ENCODE measurements around the gene TBC1D5. TPM values are rescaled to one million over a fixed set of nuclear protein-coding genes. Genes with fewer than 3 reads are reported as not detected.
"Not testable (repeated sequence)": the region's sequence is repeated elsewhere in the genome, so short reads cannot be mapped to it uniquely, and the experiment has no call there.

The TBC1D5 gene
- total and polyA plus RNA-seq, 12 donors, result 6.7 to 35.6 (median 30.5) TPM

GRCh38 chr3:17399586-17399985, 342.8 kb downstream of the TBC1D5 start:
- no peak for ATAC-seq
- Histone ChIP-seq H3K4me3 (no peak overlapping the region), H3K27me3 (no peaks in the 10 kb centered on the region), H3K36me3 (peaks cover 0 to 59% (median 5%) of the 10 kb centered on the region in 9 donors), H3K9me3 (no peaks in the 10 kb centered on the region), H3K27ac (no peak overlapping the region), H3K4me1 (no peaks in the 10 kb centered on the region)
- no peak for DNase-seq
- WGBS, 2 donors, result 98 to 100% methylated on average over 1 of the region's 1 CpG
- TF ChIP-seq, protein P1, sequence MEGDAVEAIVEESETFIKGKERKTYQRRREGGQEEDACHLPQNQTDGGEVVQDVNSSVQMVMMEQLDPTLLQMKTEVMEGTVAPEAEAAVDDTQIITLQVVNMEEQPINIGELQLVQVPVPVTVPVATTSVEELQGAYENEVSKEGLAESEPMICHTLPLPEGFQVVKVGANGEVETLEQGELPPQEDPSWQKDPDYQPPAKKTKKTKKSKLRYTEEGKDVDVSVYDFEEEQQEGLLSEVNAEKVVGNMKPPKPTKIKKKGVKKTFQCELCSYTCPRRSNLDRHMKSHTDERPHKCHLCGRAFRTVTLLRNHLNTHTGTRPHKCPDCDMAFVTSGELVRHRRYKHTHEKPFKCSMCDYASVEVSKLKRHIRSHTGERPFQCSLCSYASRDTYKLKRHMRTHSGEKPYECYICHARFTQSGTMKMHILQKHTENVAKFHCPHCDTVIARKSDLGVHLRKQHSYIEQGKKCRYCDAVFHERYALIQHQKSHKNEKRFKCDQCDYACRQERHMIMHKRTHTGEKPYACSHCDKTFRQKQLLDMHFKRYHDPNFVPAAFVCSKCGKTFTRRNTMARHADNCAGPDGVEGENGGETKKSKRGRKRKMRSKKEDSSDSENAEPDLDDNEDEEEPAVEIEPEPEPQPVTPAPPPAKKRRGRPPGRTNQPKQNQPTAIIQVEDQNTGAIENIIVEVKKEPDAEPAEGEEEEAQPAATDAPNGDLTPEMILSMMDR (IDR thresholded peaks at IDR 0.05), result no peak
- intact Hi-C loops (cut with DNase I), result loop anchor here in 1 of 10 donors (5.0 kb wide), 1 partner anchor 132 kb away; no protein-coding TSS in a partner anchor

- Histone ChIP-seq H3K27ac (no peak overlapping the region), H3K36me3 (peaks cover 0 to 55% (median 0%) of the 10 kb centered on the region in 9 donors), H3K4me3 (no peak overlapping the region), H3K27me3 (no peaks in the 10 kb centered on the region), H3K9me3 (peaks cover 0 to under 1% (median 0%) of the 10 kb centered on the region in 11 donors), H3K4me1 (no peaks in the 10 kb centered on the region)
- ATAC-seq (no peak), DNase-seq (no peak)
- intact Hi-C loops (cut with DNase I), result loop anchor here in 1 of 10 donors (5.0 kb wide), 1 partner anchor 132 kb away; no protein-coding TSS in a partner anchor
- TF ChIP-seq, protein P1 (IDR thresholded peaks at IDR 0.05), result no peak
- WGBS, 2 donors, result 93 to 96% methylated on average over 2 of the region's 2 CpGs
Observed at GRCh38 chr3:17398959-17399551, 343.4 kb downstream of the TBC1D5 start.

GRCh38 chr3:17396036-17396435, 346.4 kb downstream of the TBC1D5 start:
- TF ChIP-seq, protein P1 (IDR thresholded peaks at IDR 0.05), result no peak
- no peak for DNase-seq
- peaks cover 0 to 45% (median 0%) of the 10 kb centered on the region in 9 donors for H3K36me3 ChIP-seq
- no peak overlapping the region for H3K4me3 ChIP-seq
- H3K27me3 ChIP-seq, result no peaks in the 10 kb centered on the region
- no peak for ATAC-seq
- H3K4me1 ChIP-seq, result no peaks in the 10 kb centered on the region
- WGBS, 2 donors, result 84 to 90% methylated on average over 6 of the region's 6 CpGs
- H3K9me3 ChIP-seq, result peaks cover 0 to 16% (median 0%) of the 10 kb centered on the region in 11 donors
- intact Hi-C loops (cut with DNase I), result loop anchor here in 1 of 10 donors (5.0 kb wide), 1 partner anchor 129 kb away; no protein-coding TSS in a partner anchor
- H3K27ac ChIP-seq, result no peak overlapping the region

- WGBS, 2 donors, result 90 to 95% methylated on average over 5 of the region's 5 CpGs
- ATAC-seq, result no peak
- H3K4me3 ChIP-seq, result no peak overlapping the region
- peaks cover 0 to 55% (median 0%) of the 10 kb centered on the region in 9 donors for H3K36me3 ChIP-seq
- H3K4me1 ChIP-seq, result no peaks in the 10 kb centered on the region
- no peak overlapping the region for H3K27ac ChIP-seq
- H3K9me3 ChIP-seq, result peaks cover 0 to 16% (median 0%) of the 10 kb centered on the region in 11 donors
- no peak for DNase-seq
- TF ChIP-seq, protein P1 (IDR thresholded peaks at IDR 0.05), result no peak
- H3K27me3 ChIP-seq, result no peaks in the 10 kb centered on the region
- intact Hi-C loops (cut with DNase I), result loop anchor here in 1 of 10 donors (5.0 kb wide), 1 partner anchor 127 kb away; no protein-coding TSS in a partner anchor
Observed at GRCh38 chr3:17394541-17395155, 347.8 kb downstream of the TBC1D5 start.

DNA sequence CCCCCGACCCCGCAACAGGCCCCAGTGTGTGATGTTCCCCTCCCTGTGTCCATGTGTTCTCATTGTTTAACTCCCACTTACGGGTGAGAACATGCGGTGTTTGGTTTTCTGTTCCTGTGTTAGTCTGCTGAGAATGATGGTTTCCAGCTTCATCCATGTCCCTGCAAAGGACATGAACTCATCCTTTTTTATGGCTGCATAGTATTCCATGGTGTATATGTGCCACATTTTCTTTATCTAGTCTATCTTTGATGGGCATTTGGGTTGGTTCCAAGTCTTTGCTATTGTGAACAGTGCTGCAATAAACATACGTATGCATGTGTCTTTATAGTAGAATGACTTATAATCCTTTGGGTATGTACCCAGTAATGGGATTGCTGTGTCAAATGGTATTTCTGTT, 349.9 kb downstream of the TBC1D5 start:
- H3K27ac ChIP-seq; H3K4me1 ChIP-seq; DNase-seq; intact Hi-C loops (cut with DNase I); ATAC-seq; H3K4me3 ChIP-seq; H3K27me3 ChIP-seq: not testable (repeated sequence)
- H3K9me3 ChIP-seq, result peaks cover 0 to 16% (median 0%) of the 10 kb centered on the region in 11 donors
- H3K36me3 ChIP-seq, result peaks cover 0 to 65% (median 0%) of the 10 kb centered on the region in 9 donors
- 95 to 98% methylated on average over 5 of the region's 5 CpGs for WGBS, 2 donors
